ENCODE data around the gene ANKS1B.

ANKS1B gene

GRCh38 chr12:98817742-98818141 is 1167.0 kb downstream of the ANKS1B start:
- no peak for DNase-seq (ENCODE audit: low read depth in 2 of 2)

GRCh38 chr12:98816720-98817119 is 1168.0 kb downstream of the ANKS1B start:
- DNase-seq (ENCODE audit: low read depth in 2 of 2), result no peak

GRCh38 chr12:98814254-98814653 is 1170.5 kb downstream of the ANKS1B start:
- DNase-seq (ENCODE audit: low read depth in 2 of 2), result no peak

- no peak for DNase-seq (ENCODE audit: low read depth in 2 of 2)
Observed at GRCh38 chr12:98812225-98812624, 1172.5 kb downstream of the ANKS1B start.

GRCh38 chr12:98808243-98808875 is 1176.4 kb downstream of the ANKS1B start:
- DNase-seq (ENCODE audit: low read depth in 2 of 2), result no peak

GRCh38 chr12:98807187-98807586 is 1177.5 kb downstream of the ANKS1B start:
- DNase-seq (ENCODE audit: low read depth in 2 of 2), result no peak

- DNase-seq (ENCODE audit: low read depth in 2 of 2), result no peak
Observed at GRCh38 chr12:98803468-98804209, 1181.1 kb downstream of the ANKS1B start.

GRCh38 chr12:98799822-98800221 is 1184.9 kb downstream of the ANKS1B start:
- DNase-seq (ENCODE audit: low read depth in 2 of 2), result no peak

GRCh38 chr12:98799146-98799810 is 1185.5 kb downstream of the ANKS1B start:
- DNase-seq (ENCODE audit: low read depth in 2 of 2), result no peak

- no peak for DNase-seq (ENCODE audit: low read depth in 2 of 2)
Observed at GRCh38 chr12:98797200-98797599, 1187.5 kb downstream of the ANKS1B start.

GRCh38 chr12:98796745-98797144 is 1188.0 kb downstream of the ANKS1B start:
- no peak for DNase-seq (ENCODE audit: low read depth in 2 of 2)

GRCh38 chr12:98793121-98793520 is 1191.6 kb downstream of the ANKS1B start:
- no peak for DNase-seq (ENCODE audit: low read depth in 2 of 2)

- DNase-seq (ENCODE audit: low read depth in 2 of 2), result no peak
Observed at GRCh38 chr12:98791406-98791805, 1193.3 kb downstream of the ANKS1B start.

- DNase-seq (ENCODE audit: low read depth in 2 of 2), result no peak
Observed at GRCh38 chr12:98788396-98788795, 1196.3 kb downstream of the ANKS1B start.

- DNase-seq (ENCODE audit: low read depth in 2 of 2), result no peak
Observed at GRCh38 chr12:98786653-98787052, 1198.1 kb downstream of the ANKS1B start.

- no peak for DNase-seq (ENCODE audit: low read depth in 2 of 2)
Observed at GRCh38 chr12:98783420-98783819, 1201.3 kb downstream of the ANKS1B start.

GRCh38 chr12:98780261-98780660 is 1204.5 kb downstream of the ANKS1B start:
- no peak for DNase-seq (ENCODE audit: low read depth in 2 of 2)

GRCh38 chr12:98772818-98773217 is 1211.9 kb downstream of the ANKS1B start:
- DNase-seq (ENCODE audit: low read depth in 2 of 2), result no peak

- DNase-seq (ENCODE audit: low read depth in 2 of 2), result no peak
Observed at GRCh38 chr12:98771811-98772752, 1212.7 kb downstream of the ANKS1B start.

GRCh38 chr12:98770230-98770629 is 1214.5 kb downstream of the ANKS1B start:
- DNase-seq (ENCODE audit: low read depth in 2 of 2), result no peak

GRCh38 chr12:98769068-98769467 is 1215.7 kb downstream of the ANKS1B start:
- no peak for DNase-seq (ENCODE audit: low read depth in 2 of 2)

GRCh38 chr12:98767248-98767647 is 1217.5 kb downstream of the ANKS1B start:
- DNase-seq (ENCODE audit: low read depth in 2 of 2), result no peak
